HG02571 (cell line): ENCODE measurements around the gene ARIH1.

ENCODE experiments used
- ATAC-seq: cut with Tn5 transposase; IDR thresholded peaks from one replicate; pipeline ENCODE4 v1.9.1; 2021; ENCODE audit warnings: mild to moderate bottlenecking, moderate library complexity; ENCODE audit not compliant: unreplicated experiment

Gene ARIH1

DNA sequence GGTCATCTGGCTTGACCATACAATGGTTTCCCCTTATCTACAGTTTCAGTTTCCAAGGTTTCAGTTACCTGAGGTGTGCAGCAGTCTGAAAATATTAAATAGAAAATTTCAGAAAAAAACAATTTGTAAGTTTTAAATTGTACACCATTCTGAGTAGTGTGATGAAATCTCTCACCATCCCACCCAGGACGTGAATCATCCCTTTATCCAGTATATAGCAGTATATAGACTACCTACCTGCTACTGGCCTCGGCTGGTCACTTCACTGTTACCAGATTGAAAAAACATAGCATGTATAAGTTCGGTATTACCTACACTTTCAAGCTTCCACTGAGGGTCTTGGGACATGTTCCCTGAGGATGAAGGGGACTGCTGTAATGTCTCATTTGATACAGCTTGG lies 12.0 kb downstream of the ARIH1 start:
- no peak for ATAC-seq

GRCh38 chr15:72487070-72487797 lies 13.1 kb downstream of the ARIH1 start:
- no peak for ATAC-seq

DNA sequence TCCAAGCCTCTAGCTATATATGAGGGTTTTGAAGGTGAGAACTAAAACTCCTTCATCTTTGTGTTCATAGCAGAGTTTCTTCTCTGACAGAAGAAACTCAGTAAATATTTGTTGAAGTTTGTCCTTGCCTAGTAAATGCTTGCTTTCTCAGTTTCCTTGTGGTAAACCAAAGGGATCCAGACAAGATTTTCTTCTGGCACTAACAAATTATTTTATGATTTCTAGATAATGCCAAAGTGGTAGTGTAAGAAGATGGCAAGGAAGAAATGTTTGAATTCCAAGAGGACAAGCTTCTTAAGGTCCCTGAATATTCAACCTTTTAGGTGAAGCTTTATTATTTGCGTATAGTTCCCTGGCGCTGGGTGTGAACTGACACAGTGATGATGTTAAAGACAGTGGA lies 14.4 kb downstream of the ARIH1 start:
- ATAC-seq, result no peak

DNA sequence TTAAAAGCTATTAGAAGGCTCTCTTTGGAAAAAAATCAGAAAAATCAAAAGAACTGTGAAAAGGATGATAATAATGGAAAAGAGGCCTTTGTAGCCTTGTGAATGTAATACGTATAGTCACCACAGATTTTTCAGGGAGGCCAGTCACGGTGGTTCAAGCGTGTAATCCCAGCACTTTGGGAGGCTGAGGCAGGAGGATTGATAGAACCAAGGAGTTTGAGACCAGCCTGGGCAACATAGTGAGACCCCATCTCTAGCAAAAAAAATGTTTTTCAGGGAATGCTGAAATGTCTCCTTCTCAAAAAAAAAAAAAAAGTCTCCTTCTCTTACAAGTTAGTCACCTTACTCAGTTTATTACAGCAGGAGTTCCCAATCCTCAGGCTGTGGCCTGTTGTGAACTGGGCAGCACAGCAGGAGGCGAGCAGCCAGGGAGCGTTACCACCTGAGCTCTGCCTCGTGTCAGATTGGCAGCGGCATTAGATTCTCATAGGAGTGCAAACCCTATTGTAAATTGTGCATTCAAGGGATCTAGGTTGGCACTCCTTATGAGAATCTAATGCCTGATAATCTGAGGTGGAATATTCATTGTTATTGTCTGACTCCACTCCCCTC lies 15.9 kb downstream of the ARIH1 start:
- ATAC-seq, result no peak

- ATAC-seq, result no peak
Observed at GRCh38 chr15:72491768-72492167, 17.6 kb downstream of the ARIH1 start.

GRCh38 chr15:72492733-72493132 lies 18.6 kb downstream of the ARIH1 start:
- no peak for ATAC-seq

- ATAC-seq, result no peak
Observed at GRCh38 chr15:72493220-72493619, 19.1 kb downstream of the ARIH1 start.

- ATAC-seq, result no peak
Observed at GRCh38 chr15:72495007-72495406, 20.9 kb downstream of the ARIH1 start.

DNA sequence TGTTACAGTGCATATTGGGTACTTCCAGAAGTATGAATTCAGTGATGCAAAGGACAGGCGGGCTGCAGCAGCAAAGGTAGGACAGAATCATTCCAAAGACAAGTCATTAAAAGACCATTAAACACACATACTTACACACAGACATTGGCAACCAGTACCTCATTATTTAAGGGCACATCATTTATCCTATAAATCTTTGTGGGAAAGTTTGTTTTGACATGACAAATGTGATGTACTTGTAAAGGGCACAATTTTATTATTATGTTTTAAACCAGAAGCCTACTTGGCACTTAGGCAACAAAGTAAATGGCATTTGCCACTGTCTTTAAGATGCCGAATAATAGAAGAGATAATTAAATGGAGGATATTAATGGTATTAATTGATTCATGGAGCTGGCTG lies 22.7 kb downstream of the ARIH1 start:
- ATAC-seq, result no peak

DNA sequence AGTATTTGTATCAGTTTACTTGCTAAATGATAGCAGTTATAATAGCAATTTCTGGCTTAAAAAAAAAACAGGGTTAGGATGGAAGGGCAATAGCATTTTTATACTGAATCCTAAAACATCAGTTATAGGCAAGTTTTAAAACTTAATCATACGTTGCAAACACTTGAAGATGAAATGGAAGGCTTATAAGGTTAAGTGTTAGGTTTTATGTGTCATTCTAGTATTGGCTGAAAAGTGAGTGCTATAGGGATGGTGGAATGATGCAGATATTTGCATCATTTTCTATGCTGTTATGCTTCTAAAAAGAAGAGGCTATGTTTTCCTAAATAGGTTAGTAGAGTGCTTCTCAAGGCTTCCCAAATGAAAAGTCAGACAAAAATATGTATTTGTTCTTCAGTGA lies 23.3 kb downstream of the ARIH1 start:
- no peak for ATAC-seq

- no peak for ATAC-seq
Observed at GRCh38 chr15:72502220-72502809, 28.2 kb downstream of the ARIH1 start.

GRCh38 chr15:72503147-72503546 lies 29.0 kb downstream of the ARIH1 start:
- ATAC-seq, result no peak

- no peak for ATAC-seq
Observed at GRCh38 chr15:72507402-72508092, 33.4 kb downstream of the ARIH1 start.

DNA sequence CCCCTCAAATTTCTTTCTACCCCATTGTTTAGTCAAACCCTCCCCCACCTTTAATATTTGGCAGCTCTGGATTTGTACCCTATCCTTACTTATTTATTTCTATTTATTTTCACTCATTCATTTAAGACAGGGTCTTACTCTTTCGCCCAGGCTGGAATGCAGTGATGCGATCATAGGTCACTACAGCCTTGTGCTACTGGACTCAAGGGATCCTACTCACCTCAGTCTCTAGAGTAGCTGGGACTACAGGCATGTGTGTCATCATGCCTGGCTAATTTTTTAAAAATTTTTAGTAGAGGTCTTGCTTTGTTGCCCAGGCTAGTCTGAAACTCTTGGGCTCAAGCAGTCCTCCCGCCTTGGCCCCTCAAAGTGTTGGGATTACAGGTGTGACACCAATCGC lies 35.4 kb downstream of the ARIH1 start:
- ATAC-seq, result no peak

GRCh38 chr15:72511536-72511935 lies 37.4 kb downstream of the ARIH1 start:
- ATAC-seq, result no peak

- no peak for ATAC-seq
Observed at GRCh38 chr15:72515591-72516389, 41.7 kb downstream of the ARIH1 start.

DNA sequence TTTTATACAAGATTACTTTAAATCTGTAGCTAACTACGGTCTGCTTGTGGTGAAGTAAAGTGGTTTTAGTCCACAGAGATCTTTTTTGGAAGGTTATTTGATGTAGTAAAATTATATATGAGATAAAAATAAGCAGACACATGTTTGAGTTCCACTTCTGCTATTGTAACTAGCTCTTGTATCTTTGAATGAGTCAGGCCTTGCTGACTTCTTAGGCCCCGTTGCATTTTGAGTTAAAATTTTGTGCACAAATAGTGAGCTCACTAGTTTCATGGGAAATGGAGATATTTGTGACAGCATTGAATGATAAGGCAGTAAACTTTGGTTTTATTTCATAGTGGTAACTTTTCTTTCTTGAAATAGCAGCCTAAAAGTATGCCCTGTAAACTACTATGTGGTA lies 42.6 kb downstream of the ARIH1 start:
- ATAC-seq, result no peak

DNA sequence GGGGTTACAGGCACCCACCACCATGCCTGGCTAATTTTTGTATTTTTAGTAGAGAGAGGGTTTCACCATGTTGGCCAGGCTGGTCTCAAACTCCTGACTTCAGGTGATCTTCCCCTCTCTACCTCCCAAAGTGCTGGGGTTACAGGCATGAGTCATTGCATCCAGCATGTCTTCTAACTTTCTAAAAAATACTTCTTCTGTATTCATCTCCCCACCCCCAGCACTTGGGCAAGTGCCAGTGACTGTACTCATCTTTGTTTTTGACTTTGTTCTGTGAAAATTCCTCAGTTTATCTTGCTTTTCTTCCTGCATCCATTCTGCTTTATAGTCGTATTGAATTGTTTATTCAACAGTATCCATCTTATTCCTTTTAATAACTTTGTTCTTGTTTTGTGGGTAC lies 47.6 kb downstream of the ARIH1 start:
- ATAC-seq, result no peak

DNA sequence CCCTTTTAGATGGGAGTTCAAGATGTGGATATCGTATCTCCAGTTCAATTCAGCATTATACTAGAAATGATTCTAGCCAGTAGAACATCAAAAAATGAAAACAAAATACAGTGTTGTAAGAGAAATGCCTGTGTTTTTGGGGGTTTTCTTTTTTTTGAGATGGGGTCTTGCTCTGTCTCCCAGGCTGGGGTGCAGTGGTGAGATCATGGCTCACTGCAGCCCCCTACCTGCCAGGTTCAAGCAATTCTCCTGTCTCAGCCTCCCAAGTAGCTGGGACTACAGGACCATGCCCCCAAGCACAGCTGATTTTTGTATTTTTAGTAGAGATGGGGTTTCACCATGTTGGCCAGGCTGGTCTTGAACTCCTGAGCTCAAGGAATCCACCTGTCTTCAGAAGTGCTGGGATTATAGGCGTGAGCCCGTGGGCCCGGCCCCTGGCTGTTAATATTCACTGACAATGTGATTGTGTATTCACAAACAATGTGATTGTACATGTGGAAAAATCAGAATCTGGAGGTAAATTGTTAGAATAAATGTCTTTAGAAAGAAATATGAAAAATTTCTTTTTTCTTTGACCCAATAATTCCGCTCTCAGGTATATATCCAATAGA lies 59.0 kb downstream of the ARIH1 start:
- no peak for ATAC-seq

- no peak for ATAC-seq
Observed at GRCh38 chr15:72534523-72534922, 60.4 kb downstream of the ARIH1 start.

DNA sequence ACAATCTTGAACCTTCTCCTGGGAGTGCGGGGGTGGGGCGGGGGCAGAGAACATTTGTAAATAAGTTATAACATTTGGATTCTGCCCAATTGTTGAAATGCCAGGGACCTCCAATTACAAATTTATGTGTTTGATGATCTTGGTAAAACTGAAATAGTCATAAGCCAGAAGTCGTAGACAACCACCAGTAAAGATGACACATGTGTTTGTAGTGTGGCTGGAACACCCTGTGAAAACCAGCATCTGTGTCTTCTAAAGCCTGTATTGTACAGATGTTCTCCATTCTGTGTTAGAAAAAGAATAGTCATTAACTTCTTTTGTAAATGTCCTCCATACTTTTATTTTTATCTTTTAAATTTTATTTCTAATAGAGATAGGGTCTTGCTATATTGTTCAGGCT lies 61.8 kb downstream of the ARIH1 start:
- ATAC-seq, result no peak
